K562 (cell line): Measurements from ENCODE around the gene EPHA1. TPM values are rescaled to one million over a fixed set of nuclear protein-coding genes. Genes with fewer than 3 reads are reported as not detected.

ENCODE experiments used
- TSC22D4 ChIP-seq: fragments of 450-650 bp; IDR thresholded peaks from 2 replicates; pipeline ENCODE4 v1.6.1; 2016; ENCODE audit warnings: missing genetic modification characterization, missing biosample characterization, control low read depth
- polyA plus RNA-seq, 8 experiments: library from polyadenylated mRNA; depleted of rRNA in 4 of 8; stranded (reverse) in 5 of 8; unstranded in 3 of 8; fragments of >200 nt; fragmentation: Nextera tagmentation in 2 of 8; fragmentation: Illumina TruSeq in 1 of 8; extraction: Ambion mirVana in 2 of 8; extraction: Trizol in 1 of 8; gene quantifications; 2 replicates each; pipeline versions ENCODE4 v1.2.1 to v1.2.3, GENCODE V29; 2011 to 2014; ENCODE audit warnings: inconsistent platforms in 1 of 8, missing spikeins in 1 of 8
- total RNA-seq, 7 experiments: library from RNA; depleted of rRNA in 6 of 7; stranded (reverse); fragments of >200 nt in 6 of 7; fragmentation: Illumina TruSeq in 2 of 7; extraction: Trizol in 2 of 7; gene quantifications; 2 replicates each; pipeline versions ENCODE4 v1.2.1 to v1.2.3, GENCODE V29; 2011 to 2021; ENCODE audit warnings: low replicate concordance in 1 of 7
- TF ChIP-seq, protein P1 (sequence below), 2 experiments: fragments of 450-650 bp; formaldehyde crosslinking in 1 of 2; IDR thresholded peaks; 2 replicates each; pipeline versions ENCODE4 v1.4.0 to v1.6.1; 2014 to 2020; ENCODE audit warnings: mild to moderate bottlenecking in 2 of 2, borderline replicate concordance in 1 of 2, low read depth in 1 of 2
- TF ChIP-seq, protein P2 (sequence below): fragments of 250-450 bp; sonication (Bioruptor Pico); IDR thresholded peaks from 2 replicates; pipeline ENCODE4 v1.4.0; 2020; ENCODE audit warnings: mild to moderate bottlenecking, moderate library complexity, borderline replicate concordance

Gene EPHA1
- total and polyA plus RNA-seq, 9 of the 15 experiments (the other 6 are each of a cell fraction or from before 2014, with no cell fraction given): 0.22 to 0.57 (median 0.32) TPM; not detected in 6

DNA sequence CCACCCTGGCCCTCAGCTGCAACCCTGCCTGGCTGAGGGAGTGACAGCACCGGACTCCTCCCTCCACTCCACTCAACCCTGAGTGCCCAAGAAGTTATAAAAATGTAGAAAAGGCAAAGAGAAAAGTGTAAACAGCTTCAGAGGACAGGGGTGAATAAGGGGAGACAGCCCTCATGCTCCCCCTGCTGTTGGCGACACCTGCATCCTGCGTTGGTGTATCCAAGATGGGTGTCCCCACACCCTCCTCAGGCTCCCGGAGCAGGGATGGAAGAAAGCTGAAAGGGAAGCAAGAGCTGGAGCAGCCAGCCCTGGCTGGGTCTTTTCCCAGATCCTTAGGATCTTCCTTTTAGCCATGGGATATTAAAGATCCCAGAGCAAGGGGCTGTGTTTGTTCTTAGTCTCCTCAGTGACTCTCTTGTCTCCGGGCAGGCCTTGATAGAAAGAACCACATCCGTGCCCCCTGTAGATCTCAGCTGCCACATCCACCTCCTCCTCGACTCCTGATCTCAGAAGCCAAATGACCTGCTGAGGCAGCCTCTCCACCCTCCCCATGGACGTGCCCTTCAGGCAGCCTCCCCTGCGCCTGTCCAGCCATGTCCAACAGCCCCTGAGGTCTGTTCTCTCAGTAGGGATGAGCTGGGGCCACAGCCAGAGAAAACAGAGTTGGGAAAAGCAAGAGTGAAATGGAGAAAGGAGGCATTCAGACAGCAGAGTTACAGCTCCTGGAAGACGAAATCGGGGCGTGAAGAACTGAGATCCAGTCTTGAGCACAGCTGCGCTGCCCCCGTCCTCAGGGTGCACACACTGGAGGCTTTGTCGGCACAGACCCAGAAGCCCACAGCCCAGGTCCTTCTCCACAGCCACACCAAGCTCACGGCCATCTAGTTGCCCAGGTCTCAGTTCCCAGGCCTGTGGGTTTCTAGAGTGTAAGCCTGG lies 52.9 kb downstream of the EPHA1 start (continued):
- TF ChIP-seq, protein P1, sequence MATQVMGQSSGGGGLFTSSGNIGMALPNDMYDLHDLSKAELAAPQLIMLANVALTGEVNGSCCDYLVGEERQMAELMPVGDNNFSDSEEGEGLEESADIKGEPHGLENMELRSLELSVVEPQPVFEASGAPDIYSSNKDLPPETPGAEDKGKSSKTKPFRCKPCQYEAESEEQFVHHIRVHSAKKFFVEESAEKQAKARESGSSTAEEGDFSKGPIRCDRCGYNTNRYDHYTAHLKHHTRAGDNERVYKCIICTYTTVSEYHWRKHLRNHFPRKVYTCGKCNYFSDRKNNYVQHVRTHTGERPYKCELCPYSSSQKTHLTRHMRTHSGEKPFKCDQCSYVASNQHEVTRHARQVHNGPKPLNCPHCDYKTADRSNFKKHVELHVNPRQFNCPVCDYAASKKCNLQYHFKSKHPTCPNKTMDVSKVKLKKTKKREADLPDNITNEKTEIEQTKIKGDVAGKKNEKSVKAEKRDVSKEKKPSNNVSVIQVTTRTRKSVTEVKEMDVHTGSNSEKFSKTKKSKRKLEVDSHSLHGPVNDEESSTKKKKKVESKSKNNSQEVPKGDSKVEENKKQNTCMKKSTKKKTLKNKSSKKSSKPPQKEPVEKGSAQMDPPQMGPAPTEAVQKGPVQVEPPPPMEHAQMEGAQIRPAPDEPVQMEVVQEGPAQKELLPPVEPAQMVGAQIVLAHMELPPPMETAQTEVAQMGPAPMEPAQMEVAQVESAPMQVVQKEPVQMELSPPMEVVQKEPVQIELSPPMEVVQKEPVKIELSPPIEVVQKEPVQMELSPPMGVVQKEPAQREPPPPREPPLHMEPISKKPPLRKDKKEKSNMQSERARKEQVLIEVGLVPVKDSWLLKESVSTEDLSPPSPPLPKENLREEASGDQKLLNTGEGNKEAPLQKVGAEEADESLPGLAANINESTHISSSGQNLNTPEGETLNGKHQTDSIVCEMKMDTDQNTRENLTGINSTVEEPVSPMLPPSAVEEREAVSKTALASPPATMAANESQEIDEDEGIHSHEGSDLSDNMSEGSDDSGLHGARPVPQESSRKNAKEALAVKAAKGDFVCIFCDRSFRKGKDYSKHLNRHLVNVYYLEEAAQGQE (IDR thresholded peaks at IDR 0.05; ENCODE audit: borderline replicate concordance): peak; percentile 4; the same call in 1 of the 2 replicates
- TF ChIP-seq, protein P1 (CRISPR knock-in tag; IDR thresholded peaks at IDR 0.05; ENCODE audit: low read depth): no peak
- TF ChIP-seq TSC22D4 (tag): no peak
- TF ChIP-seq, protein P2, sequence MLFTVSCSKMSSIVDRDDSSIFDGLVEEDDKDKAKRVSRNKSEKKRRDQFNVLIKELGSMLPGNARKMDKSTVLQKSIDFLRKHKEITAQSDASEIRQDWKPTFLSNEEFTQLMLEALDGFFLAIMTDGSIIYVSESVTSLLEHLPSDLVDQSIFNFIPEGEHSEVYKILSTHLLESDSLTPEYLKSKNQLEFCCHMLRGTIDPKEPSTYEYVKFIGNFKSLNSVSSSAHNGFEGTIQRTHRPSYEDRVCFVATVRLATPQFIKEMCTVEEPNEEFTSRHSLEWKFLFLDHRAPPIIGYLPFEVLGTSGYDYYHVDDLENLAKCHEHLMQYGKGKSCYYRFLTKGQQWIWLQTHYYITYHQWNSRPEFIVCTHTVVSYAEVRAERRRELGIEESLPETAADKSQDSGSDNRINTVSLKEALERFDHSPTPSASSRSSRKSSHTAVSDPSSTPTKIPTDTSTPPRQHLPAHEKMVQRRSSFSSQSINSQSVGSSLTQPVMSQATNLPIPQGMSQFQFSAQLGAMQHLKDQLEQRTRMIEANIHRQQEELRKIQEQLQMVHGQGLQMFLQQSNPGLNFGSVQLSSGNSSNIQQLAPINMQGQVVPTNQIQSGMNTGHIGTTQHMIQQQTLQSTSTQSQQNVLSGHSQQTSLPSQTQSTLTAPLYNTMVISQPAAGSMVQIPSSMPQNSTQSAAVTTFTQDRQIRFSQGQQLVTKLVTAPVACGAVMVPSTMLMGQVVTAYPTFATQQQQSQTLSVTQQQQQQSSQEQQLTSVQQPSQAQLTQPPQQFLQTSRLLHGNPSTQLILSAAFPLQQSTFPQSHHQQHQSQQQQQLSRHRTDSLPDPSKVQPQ (CRISPR knock-in tag): no peak
- TF ChIP-seq, all 486 proteins: peak for 3
